GM19455 (cell line): ENCODE measurements around the gene GARS1.

Source experiments
- ATAC-seq: cut with Tn5 transposase; IDR thresholded peaks from one replicate; pipeline ENCODE4 v1.9.1; 2021; ENCODE audit not compliant: unreplicated experiment

The GARS1 gene

DNA sequence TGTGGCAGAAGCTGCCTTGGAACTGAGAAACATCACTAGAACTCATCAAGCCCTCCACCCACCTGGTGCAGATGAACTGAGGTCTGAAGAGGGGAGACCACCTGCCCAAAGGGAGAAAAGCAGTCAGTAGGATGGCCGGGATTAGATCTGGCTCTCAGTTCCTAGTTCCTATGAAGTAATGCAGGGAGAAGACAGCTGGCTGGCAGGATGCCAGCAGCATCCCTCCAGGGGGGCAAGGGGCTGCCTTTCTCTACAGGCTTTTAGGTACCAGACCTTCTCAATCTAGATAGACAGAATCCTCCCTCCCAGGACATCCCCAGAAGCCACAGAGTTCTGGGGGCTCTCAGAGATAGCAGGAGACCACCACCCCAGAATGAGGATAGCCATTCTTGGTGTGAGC lies 79.7 kb downstream of the GARS1 start:
- no peak for ATAC-seq

DNA sequence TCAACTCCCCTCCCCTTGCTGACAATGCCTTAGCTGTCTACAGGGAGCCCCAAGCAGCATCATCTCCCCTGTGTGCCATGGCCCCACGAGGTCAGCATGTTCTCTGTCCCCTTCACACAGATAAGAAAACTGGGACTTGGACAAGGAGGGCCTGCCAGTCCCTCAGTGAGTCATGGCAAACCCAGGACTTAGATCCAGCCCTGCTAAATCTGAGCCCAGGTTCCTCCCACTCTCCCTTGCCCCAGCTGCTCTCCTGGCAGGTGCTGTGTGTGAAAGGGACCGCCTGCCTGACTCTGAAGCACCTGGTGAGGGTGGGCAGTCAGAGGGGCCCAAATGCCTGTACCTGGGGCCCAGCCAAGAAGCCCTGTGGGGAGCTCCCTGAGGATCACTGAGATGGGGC lies 80.2 kb downstream of the GARS1 start:
- ATAC-seq, result no peak

DNA sequence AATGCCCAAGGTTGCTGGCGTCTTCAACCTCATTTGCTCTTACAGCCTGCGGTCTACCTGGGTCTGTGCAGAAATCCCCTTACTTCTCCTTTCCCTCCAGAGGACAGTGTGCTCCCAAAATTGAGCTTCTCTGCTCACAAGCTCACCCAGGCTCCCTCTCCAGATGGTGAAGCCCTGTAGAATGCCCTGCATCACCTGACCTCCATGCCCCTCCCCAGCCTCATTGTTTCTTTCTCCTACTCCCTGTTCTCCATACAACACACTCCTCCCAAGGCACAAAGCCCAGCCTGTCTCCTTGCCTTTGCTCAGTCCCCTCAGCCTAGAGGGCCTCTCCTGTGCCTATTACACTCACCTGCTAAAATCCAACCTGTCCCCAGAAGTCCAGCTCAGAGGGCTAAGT lies 84.1 kb downstream of the GARS1 start:
- ATAC-seq, result no peak

DNA sequence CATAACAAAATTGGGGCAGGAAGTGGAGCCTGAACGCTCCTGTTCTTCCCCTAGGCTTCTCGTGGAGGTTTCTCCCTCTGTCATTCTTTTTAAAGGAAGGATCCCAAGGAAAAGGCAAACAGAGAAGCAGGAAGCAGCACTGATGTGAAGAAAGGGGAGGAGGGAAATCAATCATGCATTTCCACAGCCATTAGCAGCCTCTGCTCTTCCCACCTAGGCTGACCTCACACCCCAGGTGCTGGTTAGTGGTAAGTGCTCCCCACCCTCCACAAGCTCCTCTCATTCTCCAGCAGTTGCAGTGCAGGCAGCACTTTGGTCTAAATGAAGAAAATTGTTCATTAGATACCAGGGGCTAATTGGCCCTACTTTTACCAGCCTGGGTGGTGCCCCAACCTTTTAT lies 85.0 kb downstream of the GARS1 start:
- no peak for ATAC-seq

DNA sequence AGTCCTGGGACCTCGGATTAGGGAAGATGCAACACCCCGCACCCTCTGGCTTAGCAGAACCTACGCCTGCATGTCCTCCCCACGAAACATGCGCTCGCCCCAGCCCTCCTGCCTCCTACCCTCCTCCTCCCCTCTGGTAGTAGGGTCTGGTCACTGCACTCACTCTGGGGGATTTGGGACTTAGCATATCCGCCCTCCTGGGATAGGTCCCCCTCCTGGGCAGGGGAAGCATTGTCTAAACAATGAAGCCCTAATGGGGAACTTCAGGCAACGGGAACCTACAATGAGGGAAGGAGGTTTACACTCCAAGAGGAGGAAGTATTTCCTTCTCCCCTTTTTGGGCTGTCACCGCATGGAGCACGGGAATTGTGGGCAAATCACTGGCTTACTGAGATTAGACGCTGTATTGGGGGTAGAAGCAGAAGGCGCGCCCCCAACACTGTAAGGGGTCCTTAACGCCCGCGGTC lies 86.7 kb downstream of the GARS1 start:
- no peak for ATAC-seq

DNA sequence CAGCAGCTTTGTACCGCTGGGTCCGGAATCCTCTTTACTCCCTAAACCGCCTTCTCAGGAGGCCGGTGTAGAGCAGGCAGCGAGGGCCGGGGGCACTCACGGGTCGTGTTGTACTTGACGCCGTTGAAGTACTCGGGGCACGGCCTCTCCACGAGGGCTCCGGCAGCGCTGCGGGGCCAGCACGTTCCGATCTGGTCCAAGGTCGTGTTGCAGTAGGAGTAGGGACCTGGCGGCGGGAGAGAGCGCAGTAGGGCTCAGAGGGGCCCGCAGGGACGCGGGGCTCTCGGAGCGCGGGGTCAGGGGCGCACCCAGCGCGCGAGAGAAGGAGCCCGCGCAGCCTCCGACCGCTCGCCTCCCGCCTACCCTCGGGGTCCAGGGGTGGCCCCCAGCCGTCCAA lies 87.1 kb downstream of the GARS1 start:
- no peak for ATAC-seq

DNA sequence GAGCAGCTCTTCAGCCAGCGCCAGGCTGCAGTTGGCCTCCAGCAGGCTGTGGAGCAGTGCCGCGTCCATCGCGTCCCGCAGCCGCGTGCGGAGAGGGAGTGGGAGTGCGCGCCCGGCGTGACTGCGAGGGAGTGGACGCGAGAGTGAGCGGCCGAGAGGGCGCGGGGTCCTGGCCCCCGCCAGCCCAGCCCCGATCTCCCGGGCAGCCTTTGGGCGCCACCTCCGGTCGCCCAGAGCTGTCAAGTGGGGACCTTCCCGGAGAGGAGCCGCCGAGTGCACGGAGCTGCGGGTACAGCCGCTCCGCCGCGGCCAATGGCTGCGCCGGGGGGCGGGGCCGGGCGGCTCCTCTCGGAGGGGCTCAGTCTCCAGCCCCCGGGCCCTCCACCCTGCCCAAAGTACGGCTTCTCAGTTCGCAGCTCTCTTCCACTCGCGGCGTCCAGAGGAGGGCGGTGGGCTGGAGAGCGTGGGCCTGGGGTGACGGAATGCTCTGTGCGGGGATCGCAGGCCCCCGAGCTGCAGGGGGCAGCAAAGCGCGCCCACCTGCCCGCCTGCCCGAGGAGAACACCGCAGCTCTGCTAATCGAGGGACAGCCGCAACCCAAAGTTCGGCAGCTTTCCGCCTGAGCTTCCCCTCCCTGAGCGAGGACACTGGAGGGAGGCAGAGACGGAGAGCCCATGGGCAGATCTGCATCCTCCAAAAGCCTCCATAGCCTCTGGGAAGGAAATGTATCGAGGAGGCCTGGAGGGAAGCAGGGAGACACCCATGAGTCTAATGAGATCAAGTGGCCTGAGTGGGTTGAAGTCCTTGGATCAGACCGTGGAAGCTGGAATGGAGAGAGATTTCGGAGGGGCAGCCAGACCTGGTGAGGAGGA lies 87.8 kb downstream of the GARS1 start, which contains the start of gene CRHR2:
TSS of gene CRHR2 (minus strand) at position 245 of the 872 bp plus-strand sequence. CDS start at position 69, 176 bp downstream.
- ATAC-seq, result no peak

DNA sequence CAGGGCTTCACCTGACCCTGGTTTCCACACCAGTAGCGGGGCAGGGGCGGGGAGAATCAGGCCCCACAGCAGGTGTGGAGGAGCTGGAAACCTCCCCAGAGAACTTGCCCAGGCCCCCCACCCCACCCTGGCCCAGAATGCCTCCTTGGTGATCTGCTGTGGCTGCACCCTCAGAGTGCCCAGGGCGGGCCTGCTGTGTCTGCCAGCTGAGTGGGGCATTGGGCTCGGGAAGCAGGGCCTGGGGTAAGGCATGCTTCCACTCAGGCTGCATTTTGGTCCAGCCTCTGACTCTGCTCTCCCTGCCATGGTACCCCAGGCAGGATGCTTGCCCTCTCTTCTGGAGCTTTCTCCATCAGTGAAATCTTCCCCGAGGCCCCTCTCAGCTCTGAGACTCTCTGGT lies 88.6 kb downstream of the GARS1 start:
- ATAC-seq, result no peak
